AG04450 (cell line): ENCODE data around the gene CIAPIN1. TPM values are rescaled to one million over a fixed set of nuclear protein-coding genes. Genes with fewer than 3 reads are reported as not detected.

Source experiments
- CTCF ChIA-PET: fragments of 300-600, 350-600 bp; formaldehyde crosslinking; extraction: SDS; loops from one replicate; lab custom pipeline; 2022; ENCODE audit warnings: antibody characterized with exemption, inconsistent platforms; lab: Charles Lee
- POLR2A ChIA-PET: fragments of 350-600 bp; formaldehyde crosslinking; extraction: SDS; loops from one replicate; lab custom pipeline; 2021; ENCODE audit warnings: antibody characterized with exemption, inconsistent platforms; lab: Yijun Ruan, JAX
- DNase-seq: peaks from one replicate; pipeline ENCODE4 v3.0.0-alpha.2; 2011; ENCODE audit warnings: low read depth, low spot score
- H3K27ac ChIP-seq: one replicate; pipeline ENCODE4 v1.5.1; 2012; ENCODE audit warnings: low read depth, low read length, control low read depth
- H3K27me3 ChIP-seq: one replicate; pipeline ENCODE4 v1.6.0; 2012; ENCODE audit warnings: low read length; ENCODE audit not compliant: control insufficient read depth, insufficient read depth
- H3K4me3 ChIP-seq: 2 replicates; pipeline ENCODE4 v1.5.1; 2011; ENCODE audit warnings: mild to moderate bottlenecking, low read depth, low read length, control low read depth
- H3K9me3 ChIP-seq: 2 replicates; pipeline ENCODE4 v1.5.1; 2012; ENCODE audit warnings: low read length; ENCODE audit not compliant: control insufficient read depth, insufficient read depth
- CTCF ChIP-seq: IDR thresholded peaks from 2 replicates; pipeline ENCODE4 v1.5.1; 2011; ENCODE audit warnings: low read depth, low read length, control low read depth, inconsistent platforms
- polyA plus RNA-seq: library from polyadenylated mRNA; depleted of rRNA; stranded (reverse); fragments of >200 nt; gene quantifications from 2 replicates; pipeline ENCODE4 v1.2.3, GENCODE V29; 2011

CIAPIN1 gene
- polyA plus RNA-seq, 1 experiment = 48.6 TPM

- ChIA-PET CTCF (interaction anchor here (0.6 to 1.5 kb wide), 3 partner anchors 24 to 163 kb away, joined by 3 to 6 read pairs (median 3); partner anchors contain the start of gene POLR2C), POLR2A (no interaction called here)
- H3K27ac ChIP-seq = no peak within 1 kb of the TSS
Observed at GRCh38 chr16:57485916-57486857, 39.0 kb upstream of the CIAPIN1 start, which contains the start of gene DOK4. Gene DOK4 (minus strand): TSS chr16:57486493. CDS start chr16:57479507, 6,986 bp downstream.

GRCh38 chr16:57485091-57485915 lies 38.1 kb upstream of the CIAPIN1 start:
- DNase-seq = no peak

More at GRCh38 chr16:57485916-57486857, 39.0 kb upstream of the CIAPIN1 start, which contains the start of gene DOK4:
- DNase-seq = no peak
- Histone ChIP-seq H3K27me3 (peaks cover 7% of the 10 kb centered on the region), H3K9me3 (peaks cover 4% of the 10 kb centered on the region; the same call in 1 of the 2 replicates), H3K4me3 (peak within 1 kb of the TSS; percentile 76)
- TF ChIP-seq CTCF = no peak

DNA sequence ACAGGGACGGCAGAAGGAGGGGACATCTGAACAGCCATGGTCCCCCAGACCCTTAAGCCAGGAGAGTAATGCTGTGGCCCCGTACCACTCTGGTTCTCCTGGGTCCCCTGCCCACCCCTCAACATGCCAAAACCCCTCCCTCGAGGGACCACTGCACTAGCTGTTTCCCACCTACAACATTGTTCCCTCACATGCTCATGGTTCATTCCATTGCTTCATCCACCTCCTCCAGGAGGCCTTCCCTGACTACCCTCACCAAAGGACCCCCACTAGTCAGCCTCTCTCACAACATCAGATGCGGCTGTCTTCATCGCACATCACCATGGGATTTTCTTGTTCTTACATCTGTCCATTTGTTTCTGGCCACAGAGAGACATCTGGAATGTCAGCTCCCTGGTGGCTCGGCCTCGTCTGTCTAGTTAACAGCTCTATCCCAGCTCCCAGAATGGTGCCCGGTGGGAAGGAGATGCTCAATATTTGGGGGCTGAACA lies 37.4 kb upstream of the CIAPIN1 start:
- ChIA-PET POLR2A (no interaction called here), CTCF (interaction anchor here (1.1 kb wide), 1 partner anchor 22 kb away, joined by 7 read pairs; the partner anchor contains the start of gene POLR2C)
- DNase-seq = no peak
- Histone ChIP-seq H3K9me3 (peaks cover 4% of the 10 kb centered on the region), H3K27ac (no peak overlapping the region), H3K4me3 (no peak overlapping the region), H3K27me3 (peaks cover 4% of the 10 kb centered on the region)
- no peak for TF ChIP-seq CTCF

More at GRCh38 chr16:57485091-57485915, 38.1 kb upstream of the CIAPIN1 start:
- Histone ChIP-seq H3K27ac (no peak overlapping the region), H3K4me3 (peak overlapping the region; percentile 76), H3K9me3 (peaks cover 4% of the 10 kb centered on the region), H3K27me3 (peaks cover 7% of the 10 kb centered on the region)
- ChIA-PET POLR2A (no interaction called here), CTCF (interaction anchor here (1.1 to 1.5 kb wide), 2 partner anchors 23 kb away, joined by 6 to 7 read pairs; partner anchors contain the start of gene POLR2C)
- TF ChIP-seq CTCF = no peak

DNA sequence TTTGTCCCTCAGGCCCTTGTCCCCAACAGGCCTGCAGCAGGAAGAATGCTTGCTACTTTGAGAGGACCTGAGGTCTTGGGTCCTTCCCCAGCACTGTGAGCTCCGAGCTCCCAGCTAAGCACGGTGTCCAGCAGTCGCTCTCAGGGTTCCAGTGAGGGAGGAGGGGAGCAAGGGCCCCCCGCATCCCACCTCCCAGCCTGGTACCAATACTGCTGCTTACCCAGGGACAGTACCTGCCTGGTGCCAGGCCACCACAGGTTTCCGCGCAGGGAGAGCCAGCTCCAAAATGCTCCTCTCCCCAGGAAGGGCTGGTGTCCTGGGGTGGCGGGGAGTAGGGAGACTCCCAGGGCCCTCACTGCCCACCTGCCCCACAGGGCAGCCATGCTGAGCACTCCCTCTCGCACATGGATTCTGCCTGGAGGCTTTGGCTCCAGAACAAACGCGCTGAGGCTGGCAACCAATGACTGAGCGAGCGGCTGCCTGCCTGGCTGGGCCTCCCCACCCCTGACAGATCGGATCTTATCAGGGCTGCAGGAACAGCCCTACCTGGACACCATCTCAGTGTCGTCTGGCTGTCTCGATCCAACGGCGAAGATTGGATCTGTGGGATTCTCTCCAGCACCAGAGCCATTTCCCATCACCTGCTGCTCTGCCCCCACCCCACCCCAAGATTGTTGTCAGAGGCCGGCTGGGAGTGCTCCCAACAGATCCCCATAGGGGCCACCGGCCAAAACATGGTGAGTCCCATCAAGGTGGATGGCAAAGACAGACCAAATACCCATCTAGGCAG lies 36.7 kb upstream of the CIAPIN1 start:
- CTCF ChIA-PET = interaction anchor here (1.0 to 1.4 kb wide), 3 partner anchors 21 to 36 kb away, joined by 5 to 7 read pairs (median 6); partner anchors contain the start of gene POLR2C
- Histone ChIP-seq H3K27ac (no peak overlapping the region), H3K4me3 (no peak overlapping the region), H3K9me3 (no peaks in the 10 kb centered on the region; the same call in 1 of the 2 replicates), H3K27me3 (no peaks in the 10 kb centered on the region)
- POLR2A ChIA-PET = no interaction called here
- no peak for TF ChIP-seq CTCF
- DNase-seq = no peak
